Cerebellar cortex (tissue), 1 donor: Measurements from ENCODE around the gene FASLG.
"Not testable (repeated sequence)": the region's sequence is repeated elsewhere in the genome, so short reads cannot be mapped to it uniquely, and the experiment has no call there.

Experiments
- DNase-seq: peaks from one replicate; pipeline ENCODE4 v3.0.0-alpha.2; 2015; ENCODE audit warnings: low spot score

The FASLG gene

DNA sequence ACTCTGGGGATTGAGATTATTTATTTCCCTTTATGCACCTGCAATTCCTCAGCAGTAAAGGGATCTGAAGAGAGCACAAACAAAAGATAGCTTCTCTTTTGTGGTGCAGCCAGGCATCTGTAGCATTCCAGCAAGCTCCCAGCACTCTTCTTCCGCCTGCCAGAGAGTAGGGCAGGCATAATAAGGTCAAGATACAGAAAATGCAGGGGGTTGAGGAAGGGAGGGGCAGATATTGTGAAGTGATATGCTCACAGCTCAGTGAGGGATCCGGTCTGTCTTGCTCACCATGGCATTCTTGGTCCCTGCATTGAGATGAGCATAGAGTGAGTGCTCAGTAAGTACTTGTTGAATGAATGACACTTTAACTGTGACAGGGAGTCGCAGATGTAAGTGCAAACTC, 23.9 kb downstream of the FASLG start:
- no peak for DNase-seq

DNA sequence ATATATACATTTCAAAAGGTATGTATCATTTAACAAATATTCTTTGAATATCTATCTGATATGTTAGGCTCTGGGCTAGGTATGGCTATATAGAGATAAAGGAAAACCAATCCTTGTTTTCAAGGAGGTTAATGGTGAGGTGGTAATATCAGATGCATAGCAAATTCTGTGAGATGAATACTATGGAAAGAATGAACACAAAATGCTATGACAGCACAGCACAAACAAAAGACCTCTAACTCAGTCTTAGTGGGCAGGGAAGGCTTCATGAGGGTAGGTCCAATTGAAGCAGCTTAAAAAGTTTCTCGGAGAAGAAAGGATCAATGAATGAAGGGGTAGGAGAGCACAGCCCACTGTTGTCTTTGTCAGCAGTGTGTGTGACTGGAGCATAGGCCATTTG, 27.2 kb downstream of the FASLG start:
- no peak for DNase-seq

DNA sequence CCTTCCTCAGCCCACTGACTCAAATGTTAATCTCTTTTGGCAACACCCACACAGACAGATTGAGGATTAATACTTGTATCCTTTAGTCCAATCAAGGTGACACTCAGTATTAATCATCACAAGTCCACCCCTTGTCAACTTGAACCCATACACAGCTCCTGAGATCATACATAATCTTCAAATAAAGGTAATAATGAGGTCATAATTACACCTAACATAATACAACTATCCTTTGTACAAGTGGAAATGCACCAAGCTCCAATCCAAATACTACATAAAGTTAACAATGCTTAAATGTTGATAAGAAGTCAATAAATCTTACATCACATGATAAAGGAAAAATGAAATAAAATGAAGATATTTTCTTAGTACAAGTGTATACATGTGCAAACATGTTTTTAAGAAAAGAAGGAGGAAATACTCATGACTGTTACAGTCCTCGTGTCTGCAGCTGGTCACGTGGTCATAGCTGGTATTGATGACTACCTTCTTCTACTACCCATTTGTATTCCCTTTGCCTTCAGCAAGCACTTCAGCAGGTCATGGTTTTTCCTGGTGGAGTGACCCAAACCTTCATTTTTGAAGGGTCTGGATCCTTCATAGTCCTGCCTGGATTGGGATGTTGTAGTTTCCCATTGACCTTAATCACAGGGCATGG, 29.7 kb downstream of the FASLG start:
- not testable (repeated sequence) for DNase-seq

DNA sequence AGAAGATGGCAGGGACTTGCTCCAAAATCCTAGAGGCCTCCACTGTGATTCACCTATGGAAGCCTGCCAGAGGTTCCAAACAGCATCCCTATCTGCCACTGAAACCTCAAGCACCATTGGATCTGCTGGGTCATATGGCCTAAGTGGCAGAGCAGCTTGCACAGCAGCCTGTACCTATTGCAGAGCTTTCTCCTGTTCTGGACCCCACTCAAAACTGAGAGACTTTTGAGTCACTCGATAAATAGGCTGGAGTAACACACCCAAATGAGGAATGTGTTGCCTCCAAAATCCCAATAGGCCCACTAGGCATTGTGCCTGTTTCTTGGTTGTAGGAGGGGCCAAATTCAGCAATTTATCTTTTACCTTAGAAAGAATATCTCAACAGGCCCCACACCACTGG, 32.0 kb downstream of the FASLG start:
- DNase-seq = not testable (repeated sequence)

DNA sequence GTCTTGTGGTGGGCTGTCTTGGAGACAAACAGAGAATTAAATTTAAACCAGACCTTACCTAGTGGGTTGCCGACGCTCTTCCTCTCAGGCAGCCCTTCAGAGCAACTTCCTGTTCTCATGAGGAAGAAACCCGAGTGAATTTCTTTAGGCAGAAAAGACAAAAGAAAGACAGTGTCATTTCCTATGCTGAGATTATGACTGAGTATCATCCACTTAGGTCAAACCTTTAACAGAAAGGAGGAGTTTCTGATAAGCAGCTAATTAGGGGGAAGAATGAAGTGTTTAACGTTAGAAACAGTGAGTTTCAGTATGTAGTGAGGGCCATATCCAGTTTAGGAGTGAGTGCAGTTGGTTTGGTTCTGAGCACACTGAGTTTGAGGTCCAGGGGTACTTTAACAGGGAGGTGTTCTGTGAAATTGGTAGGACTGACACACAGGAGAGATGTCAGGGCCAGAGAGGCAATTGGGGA, 38.7 kb downstream of the FASLG start:
- no peak for DNase-seq

DNA sequence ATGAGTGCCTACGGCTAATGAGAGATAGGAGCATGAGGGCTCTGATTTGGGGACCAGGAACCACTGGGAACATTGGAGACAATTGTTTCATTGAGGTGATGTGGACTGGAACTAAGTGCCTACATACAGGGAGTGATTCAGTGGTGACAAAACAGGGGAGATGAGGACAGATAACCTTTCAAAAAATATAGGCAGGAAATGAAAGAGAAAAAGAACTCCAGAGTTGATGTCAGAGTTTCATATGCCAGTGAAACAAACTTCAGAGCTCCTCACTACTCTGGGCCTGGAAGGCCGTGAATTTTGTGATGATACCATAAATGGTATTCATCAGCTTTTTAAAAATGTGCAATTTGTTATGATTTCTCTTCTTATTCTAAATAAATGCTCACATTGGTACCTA, 39.3 kb downstream of the FASLG start:
- no peak for DNase-seq

DNA sequence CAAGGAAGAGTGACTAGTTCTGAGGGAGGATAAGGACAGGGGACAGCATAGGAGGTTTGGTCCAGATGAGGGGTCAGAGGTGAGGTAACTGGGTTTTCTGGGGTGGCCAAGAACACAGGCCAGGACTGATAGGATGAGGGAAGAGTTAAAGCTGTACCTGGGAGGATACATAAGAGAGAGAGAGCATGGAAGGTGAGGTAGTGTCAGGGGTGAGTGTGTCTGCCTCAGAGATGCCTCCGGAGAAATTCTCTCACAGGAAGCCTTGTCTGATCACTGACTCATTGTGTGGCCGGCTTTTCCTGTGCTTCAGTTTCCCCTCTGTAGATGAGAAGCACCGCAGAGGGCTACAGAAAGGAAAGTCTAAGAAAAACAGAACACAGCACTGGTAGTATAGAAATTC, 40.2 kb downstream of the FASLG start:
- no peak for DNase-seq

DNA sequence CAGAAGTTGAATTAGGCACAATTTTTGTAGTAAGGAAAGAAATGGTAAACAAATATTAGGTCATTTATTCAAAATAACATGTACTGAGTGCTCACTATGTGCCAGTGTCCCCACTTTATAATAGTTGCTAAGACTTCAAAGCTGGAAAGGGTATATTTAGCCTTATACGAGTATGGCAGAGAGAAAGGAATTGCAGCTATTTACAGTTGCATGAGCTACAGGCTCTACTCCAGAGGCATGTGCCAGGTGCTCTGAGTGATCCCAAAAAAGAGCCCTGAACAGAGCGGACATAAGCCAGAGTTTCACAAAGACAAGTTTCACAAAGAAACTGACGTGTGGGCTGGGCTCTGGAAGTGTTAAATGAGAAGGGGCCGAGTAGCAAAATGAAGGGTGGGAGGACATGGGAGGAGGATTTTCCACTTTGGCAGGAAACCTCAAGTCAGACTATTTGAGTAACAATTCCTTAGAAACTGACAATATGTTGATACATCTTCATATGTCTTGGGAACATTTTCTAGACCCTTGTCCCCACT, 40.9 kb downstream of the FASLG start:
- no peak for DNase-seq

DNA sequence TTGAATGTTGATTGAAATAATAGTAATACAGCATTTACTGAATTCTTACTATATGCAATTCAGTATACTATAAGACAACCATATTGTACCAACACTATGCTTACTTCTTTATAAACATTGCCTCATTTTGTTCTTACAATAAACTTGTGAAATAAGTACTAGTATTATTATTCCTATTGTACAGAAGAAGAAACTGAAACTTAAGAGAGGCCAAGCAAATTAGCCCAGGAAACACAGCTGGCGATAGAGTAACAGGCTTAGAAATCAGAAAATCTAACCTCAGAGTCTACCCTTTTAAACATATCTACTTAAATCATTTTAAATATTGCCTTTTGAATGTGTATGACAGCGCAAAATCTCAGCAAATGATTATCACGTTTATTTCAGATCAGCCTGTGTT, 41.7 kb downstream of the FASLG start:
- no peak for DNase-seq

DNA sequence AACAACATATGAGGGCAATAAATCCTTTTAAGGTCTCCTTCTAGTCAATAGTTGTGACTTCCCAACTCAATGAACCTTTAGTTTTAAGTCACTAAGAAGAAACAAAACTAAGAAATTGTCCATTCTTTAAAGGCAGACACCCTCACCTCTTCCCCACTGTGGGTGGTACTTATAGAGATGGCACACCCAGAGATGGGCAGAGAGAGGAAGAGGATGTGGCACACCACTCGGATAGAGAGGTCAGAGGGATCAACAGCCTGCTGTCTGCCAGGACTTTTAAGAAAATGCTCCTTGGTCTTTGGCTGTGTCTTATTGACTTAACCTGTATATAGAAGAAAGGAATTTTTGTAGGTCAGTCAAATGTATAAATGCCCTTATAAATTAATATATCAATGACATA, 45.1 kb downstream of the FASLG start:
- DNase-seq = no peak

DNA sequence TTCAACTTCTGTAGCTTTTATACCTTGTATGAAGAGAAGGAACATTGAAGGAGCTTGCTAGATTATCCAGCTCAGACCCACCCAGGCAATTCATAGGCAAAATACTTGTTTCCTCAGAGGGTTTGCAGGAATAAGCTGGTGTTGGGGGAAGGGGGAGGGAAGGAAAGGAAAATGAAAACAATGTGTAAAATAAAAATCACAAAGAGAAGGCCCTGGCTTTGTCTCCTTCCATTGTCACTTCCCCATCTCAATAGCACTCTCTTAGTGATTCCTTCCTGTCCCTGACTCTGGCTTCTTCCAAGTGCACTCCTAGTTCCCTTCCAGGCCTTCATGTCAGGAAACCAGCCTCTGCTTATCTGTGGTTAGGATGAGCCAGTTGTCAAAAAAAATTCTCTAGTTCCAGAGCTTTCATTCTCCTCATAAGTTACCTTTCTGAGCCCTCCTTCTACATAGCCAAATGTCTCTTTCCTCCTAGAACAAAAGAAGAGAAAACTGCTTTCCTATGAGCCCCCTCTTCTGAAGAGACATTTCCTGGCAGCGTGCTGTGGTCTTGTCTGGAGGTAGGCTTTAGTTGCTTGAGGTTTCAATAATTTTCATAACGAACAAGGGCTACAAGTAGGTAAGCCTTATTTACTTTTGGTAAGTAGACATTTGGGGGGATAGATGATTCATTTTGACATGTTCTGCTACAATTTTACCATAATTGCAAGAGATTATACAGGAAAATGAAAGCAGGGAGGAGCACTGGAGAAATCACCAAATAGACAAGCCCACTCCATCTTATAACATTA, 45.7 kb downstream of the FASLG start:
- DNase-seq = no peak

DNA sequence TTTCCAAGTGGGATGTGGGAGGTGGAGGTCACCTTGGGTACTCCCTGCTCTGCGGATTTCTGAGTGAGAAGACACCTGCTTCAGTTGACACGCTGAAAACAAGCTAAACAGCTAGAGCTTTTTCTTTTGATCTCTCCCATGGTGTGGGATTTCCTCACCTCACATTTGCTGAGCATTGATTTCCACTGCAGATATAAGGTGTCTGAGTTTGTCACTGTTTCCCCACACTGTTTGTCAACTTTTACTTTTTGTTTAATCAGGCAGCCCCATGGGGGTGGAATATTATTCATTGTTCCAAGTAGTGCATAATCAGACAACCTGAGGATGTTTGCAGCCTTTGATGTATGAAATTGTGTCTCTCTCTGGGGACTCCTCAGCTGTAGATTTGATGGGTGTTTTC, 49.5 kb downstream of the FASLG start:
- no peak for DNase-seq

DNA sequence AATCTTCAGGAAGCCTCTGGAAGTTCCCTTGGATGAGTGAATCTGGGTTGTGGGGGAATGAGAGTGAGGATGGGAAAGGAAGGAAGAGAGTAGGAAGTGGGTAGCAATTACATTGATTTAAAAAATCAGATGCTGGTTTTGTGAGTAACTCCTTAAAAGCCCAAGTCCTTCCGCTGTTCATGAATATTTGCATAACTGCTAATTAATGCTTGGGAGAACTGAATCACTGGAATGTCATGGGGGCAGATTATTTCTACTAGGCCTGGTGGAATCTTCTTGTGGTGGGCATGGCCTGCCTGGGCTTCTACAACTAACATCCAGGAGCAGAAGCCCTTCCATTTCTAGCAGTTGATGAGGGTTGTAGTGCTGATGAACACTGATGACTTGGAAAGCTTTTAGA, 52.7 kb downstream of the FASLG start:
- no peak for DNase-seq

DNA sequence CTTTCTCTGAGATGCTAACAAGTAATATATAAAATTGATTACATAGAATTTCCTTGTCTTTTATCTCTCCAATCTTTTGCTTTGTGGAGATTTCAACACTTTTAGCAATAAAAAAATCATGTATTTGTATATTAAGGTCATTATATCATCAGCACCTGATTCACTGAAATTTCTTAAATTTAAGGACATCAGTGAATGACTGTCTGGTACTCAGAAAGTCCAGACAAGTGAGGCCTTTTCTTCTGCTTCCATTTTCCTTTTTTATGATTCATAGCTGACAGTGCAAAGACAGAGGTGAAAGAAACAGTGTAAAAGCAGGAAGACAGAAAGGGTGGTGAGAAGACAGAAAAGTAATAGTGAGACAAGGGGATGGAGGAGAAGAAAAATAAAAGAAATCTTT, 54.6 kb downstream of the FASLG start:
- DNase-seq = no peak
